Suppressor macrophage (primary cell): ENCODE data around the gene LMX1A.

Experiments used
- DNase-seq, 4 experiments: peaks; one replicate each; pipeline ENCODE4 v3.0.0-alpha.2; 2020 to 2022

LMX1A gene

DNA sequence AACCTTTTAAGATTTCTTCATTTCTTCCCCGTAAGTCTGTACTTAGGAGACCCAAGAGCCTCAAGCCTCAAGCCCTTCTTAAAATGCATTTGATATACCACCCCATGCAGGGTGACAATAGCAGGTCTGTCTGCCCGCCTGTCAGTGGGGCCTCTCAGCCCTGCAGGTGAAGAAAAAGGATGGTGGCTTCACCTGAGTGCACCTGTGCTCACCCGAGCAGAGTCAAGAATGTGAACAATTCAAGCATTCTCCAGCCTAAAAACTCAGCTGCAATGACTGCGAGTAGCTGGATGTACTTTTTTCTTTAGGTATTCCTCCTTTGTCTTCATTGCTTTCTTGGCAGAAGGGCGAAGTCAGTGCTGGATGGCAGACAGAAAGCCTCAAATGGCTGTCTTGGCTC is 203.3 kb downstream of the LMX1A start:
- DNase-seq = no peak

DNA sequence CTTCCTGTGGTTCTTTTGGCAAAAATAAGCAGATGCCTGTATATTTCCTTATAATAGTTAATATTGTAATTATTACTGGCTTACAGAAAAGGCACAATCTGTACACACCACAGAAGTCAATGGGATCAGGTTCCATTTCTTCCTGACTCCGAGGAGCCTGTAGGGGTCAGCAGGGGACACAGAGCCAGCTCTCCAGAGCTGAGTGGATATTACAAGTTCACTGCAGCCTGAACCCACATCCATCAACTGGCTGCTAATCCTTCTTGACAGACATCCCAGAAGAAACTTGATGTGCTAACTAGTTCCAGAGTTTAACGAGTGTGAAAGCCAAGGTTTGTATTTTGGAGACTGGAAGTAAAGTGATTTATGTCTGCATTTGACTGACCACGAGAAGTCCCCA is 203.8 kb downstream of the LMX1A start:
- DNase-seq = no peak

DNA sequence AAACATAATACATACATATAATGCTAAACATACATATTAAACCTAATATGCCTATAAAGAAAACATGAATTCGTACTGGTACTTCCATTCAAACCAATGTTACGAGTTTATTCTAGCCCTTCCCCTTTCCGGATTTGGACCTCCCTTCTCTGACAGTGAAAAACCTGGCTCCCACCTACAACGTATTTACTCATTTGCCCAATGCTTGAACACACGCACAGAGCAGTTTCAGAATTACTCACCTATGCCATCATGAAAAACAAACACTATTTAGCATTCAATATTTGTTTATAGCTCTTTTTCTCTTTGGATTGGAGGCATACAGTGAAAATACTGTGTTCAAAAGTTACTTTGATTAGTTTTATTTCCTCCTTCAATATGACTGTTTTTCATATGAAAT is 204.4 kb downstream of the LMX1A start:
- no peak for DNase-seq
